AG20443 (cell line): Measurements from ENCODE around the gene LAD1.

ENCODE experiments used
- DNase-seq: peaks from one replicate; pipeline ENCODE4 v3.0.0; 2012; ENCODE audit warnings: low spot score, mixed read lengths

Gene LAD1

DNA sequence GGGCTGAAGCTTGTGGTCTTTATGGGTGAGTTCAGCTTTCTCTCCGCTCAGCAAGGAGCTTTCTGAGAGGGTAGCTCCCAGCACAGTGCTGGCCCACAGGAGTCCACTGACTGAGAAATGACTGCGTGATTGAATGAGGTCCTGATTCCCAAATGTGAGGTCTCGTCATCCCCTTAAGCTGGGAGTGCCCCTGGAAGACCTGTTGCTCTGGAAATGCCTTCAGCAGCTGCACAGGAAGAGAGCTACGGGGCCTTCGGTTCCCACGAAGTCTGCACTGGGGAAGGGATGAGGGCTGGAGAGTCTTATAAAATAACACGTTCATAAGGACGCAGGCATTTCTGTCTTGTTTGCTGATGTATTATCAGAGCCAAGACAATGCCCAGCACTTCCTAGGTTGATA, 35.7 kb downstream of the LAD1 start:
- no peak for DNase-seq

DNA sequence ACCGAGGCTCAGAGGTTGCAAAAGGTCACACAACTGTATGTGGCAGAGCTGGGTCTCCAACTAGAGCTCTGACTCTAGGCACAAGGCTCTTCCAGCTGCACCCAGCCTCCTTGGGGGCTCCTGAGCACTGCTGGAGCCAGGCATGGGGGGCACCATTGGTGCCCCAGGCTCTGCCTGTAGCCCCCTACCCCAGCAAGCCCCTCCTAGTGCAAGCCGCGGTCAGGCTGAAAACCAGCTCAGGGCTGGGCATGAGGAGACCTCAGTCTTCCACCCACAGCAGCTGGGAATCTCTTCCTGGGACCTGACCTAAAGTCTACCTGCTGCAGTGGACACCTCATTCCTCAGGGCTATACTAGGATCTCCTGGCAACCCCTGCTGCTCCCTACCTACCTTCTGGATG, 36.2 kb downstream of the LAD1 start:
- no peak for DNase-seq

DNA sequence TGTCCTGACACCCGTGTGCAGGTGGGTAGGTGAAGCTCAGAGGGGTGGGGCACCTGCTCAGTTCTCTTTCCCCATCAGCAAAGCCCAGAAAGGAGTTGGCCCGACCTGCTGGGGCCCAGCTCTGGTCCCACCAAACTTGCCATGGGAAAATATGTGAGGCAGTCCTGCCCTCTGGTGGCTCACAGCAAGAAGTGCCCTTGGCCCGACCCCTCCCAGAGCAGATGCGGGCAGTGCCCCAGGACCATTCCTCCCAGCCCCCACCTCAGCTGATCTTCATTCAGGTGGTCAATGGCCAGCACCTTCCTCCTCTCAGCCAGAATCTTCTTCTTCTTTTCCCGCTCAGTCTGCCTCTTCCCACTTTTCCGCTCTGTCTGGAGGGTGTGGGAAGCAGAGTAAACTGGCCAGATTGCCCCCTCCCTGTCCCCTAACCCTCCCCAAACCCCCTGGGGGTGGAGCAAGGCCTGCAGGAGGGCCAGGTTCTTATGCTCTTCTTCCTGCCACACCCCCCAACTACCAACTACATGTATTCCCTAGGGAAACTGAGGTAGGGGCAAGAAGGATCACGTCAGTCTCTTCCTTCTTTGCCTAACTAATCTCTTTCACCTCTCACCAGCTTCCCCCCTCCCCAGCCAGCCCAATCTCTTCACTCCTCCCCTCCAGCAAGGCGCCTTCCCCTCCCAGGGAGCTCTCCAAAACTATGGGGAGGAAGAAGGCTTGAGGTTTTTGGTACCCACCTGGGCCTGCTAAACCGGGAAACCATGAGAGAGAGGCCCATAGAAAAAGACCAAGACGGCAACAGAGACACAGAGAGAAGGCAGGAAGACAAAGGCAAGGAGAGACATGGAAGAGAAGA, 37.2 kb downstream of the LAD1 start:
- peak; percentile 92 for DNase-seq

DNA sequence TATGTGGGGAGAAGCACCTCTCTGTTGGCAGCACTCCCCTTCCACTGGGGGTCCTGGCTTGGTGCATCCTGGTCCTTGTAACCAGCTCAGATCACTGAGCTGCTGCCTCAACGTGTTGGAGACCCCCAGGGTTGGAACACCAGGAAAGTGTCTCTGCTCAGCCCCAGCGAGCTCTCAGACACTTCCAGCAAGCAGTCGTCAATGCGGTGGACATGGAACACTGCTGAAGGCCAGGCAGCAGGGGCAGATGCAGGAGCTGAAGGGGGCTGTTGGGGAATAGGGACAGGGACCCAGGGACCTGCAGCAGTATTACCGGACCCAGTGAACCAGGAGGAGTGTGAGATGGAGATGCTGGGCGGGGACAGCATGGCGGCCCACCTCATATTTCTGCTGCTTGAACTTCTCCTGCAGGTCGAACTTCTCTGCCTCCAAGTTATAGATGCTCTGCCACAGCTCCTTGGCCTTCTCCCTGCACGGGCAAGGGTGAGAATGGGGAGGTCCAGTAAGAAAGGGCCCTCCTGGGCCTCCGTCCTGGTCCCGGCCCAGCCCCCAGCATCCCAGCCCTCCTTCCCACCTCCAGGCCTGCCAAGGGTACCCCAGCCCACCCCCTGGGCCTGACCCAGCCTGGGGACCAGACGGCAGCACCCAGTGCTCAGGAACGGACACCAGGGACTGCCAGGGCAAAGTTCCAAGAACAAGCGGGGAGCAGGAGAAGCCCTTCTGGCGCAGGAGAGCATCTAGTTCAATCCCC, 38.0 kb downstream of the LAD1 start:
- no peak for DNase-seq

DNA sequence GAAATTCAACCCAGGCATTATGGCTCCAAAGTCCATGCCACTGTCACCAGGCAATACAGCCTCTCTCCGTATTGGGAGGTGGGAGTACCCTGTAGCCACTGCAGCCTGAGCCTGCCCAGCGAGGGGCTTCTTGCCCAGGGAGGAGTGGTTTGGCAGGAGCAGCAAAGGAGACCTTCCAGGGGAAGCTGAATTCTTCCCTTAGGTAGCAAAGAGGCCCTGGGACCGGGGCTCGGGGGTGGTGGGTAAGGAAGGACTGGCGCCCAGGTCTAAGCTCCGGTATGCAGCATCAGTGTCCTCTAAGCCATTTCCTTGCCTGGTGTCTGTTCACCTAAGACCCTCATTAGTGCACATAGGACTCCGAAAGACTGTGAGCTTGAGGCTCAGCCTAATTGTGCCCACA, 38.6 kb downstream of the LAD1 start:
- no peak for DNase-seq

DNA sequence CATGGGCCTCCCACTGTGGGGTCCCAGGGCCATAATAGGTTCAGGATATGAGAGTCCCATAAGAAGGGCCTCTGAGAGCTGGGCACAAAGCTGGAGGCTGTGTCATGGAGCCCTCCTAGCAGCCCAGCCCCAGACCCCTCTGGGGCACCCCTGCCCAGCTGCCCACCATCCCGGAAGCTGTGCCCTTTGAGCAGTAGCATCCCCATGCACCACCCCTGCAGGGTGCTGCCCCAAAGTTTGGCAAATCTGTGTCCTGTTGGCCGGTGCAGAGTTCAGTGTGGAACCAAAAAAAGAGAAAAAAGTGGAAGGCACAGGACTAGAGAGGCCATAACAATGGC, 39.3 kb downstream of the LAD1 start:
- DNase-seq = no peak

DNA sequence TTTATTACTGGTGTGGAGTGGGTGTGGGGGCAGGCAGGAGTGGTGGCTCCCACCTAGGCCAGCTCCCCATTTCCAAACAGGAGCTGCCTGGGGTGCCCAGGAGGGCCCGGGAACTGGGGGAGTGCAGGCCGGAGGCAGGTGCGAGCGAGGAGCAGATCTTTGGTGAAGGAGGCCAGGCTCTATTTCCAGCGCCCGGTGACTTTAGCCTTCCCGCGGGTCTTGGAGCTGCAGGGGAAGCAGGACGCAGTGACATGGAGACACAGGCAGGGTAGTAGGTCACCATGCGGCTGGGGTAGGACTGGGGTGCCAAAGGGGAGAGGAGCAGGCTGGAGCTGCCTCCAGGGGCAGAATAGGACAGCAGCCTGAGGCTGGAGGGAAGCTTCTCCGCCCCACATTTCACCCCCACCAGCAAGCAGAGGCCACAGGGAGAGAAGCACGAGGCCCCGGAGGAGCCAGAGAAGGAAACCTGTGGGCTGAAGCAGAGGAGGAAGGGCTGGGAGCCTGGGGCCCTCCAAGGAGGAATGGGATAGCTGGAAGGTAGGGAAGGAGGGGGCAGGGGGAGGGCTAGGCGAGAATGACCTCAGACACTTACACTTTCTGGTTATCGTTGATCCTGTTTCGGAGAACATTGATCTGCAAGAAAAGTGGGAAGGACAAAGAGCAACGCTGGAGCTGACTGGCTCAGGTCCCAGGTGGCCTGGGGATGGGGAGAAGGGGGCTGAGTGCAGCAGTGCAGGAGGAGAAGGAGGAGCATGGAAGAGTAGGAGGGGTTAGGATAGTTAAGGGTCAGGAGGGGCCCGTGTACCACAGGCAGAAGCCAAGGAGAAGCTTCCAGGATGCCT, 39.9 kb downstream of the LAD1 start:
- DNase-seq = no peak

DNA sequence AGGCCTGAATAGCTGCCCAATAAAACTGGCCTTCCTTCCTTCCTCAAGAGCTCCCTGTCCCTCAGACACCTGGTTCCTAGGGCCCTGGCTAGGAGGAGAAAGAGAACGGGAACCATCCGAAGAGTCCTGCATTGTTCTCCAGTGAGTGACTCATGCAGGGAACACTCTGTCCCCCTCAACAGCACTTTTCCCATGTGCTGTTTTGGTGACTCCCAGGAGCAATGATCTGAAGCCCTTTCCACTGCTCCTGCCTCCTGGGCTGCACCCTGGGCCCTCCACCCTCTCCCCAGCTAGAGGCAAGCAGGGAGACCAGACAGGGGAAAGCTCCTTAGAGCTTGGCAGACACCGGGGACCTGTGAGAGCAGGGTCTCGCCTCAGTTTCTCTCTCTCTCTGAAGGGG, 40.5 kb downstream of the LAD1 start:
- peak; percentile 44 for DNase-seq

DNA sequence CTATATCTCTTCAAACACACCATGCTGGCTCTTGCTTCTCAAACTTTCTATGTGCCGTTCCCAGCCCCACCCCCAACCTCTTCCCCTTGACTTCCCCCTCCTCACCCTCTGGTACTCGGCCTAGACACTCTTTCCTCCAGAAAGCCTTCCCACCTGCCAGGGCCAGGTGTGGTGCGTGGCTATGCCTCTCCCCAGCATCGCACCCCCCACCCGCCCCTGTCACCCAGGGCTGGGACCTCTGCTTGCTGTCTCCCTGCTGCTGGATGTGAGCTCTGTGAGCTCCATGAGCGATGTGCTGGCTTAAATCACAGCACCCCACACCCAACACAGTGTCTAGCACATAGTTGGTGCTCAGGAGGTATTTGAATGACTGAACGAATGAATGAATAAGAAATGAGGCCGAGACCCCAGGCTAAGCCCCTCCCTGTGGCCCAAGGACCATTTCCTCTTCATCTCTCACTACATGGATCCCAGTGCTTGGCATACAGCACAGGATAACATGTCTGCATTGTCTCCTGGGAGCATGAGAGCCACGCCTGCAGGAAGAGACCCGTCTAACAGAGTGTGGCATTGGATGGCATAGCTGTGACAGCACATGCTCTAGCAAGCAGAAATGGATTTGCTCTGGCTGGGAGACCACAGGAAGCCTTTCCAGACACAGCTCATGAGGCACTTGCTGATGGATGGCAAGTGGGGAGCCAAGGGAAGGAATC, 41.3 kb downstream of the LAD1 start:
- no peak for DNase-seq

DNA sequence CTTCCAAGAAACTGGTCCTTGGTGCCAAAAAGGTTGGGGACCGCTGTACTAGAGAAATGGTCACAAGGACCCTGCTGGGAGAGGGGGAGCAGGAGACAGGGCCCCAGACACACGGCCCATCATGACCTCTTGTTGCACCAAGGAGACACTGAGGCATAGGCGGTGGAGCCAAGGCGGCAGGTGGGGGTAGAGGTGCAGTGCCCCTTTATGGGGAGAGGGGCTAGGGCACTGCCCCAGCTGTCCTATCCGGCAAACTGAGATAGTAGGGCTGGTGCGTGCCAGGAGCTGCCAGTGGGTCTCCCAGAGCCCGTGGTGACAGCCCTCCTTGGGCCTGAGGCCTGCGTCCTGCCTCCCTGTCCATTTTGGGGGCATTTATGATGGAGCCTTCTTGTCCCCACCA, 41.9 kb downstream of the LAD1 start:
- DNase-seq = no peak

DNA sequence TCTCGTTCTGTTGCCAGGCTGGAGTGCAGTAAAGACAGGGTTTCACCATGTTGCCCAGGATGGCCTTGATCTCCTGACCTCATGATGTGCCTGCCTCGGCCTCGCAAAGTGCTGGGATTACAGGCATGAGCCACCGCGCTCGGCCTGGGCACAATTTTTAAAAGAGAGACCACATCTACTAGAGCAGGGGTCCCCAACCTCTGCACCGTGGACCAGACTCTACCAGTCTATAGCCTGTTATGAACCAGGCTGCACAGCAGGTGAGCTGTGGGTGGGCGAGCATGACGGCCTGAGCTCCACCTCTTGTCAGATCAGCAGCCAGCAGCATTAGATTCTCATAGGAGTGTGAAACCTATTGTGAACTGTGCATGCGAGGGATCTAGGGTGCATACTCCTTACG, 42.4 kb downstream of the LAD1 start:
- no peak for DNase-seq

DNA sequence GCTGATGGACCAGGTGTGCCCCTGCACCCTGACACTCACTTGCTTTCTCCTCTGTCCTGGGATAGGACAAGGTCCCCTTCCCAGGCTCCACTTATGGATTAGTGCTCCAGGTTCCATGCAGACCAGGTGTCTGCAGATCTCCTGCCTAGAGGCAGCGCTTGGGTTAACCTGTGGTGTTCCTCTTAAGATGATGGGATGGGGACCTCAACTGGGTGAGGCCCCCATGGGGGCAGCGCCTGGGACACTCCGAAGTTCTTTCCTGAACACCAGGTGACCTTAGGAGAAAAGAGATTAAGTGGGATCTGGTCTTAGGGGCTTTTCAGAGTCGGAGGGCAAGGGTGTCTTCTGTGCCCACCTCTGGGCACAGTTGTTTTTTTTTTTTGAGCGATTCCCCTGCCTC, 42.9 kb downstream of the LAD1 start:
- DNase-seq = no peak

DNA sequence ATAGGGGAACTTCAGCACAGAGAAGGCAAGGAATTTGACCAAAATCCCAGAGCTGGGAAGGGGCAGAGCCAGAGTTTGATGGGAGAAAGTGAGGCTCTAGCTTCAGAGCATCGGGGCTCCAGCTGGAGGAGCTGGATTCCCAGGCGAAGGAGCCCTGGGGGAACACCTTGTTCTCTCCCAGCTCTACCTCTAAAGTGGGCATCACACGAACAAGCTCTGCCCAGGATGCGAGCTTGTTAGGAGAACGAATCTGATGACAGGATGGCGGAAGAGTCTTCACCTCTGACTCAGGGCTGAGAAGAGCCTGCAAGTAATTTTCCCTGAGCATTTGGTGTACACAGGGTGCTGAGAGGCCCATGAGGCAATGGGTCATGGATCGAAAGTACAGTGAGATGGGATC, 43.7 kb downstream of the LAD1 start:
- no peak for DNase-seq

DNA sequence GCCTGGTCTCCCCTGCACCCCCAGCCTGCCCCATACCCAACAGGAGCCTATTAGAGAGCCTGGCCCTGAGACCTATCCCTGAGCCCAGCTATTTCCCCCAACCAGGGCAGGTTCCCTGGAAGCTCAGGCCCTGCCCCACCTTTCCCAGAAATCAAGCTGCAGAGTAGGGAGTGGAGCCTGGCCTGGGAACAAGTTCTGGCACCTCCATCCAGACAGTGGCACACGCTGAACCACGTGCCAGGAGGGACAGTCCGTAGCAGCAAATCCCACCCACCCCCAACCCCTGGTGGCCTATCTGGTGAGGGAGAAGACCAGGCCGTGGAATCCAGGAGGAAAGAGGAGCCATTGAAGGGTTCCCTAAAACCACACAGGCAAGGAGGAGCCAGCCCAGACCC, 44.2 kb downstream of the LAD1 start:
- DNase-seq = no peak

DNA sequence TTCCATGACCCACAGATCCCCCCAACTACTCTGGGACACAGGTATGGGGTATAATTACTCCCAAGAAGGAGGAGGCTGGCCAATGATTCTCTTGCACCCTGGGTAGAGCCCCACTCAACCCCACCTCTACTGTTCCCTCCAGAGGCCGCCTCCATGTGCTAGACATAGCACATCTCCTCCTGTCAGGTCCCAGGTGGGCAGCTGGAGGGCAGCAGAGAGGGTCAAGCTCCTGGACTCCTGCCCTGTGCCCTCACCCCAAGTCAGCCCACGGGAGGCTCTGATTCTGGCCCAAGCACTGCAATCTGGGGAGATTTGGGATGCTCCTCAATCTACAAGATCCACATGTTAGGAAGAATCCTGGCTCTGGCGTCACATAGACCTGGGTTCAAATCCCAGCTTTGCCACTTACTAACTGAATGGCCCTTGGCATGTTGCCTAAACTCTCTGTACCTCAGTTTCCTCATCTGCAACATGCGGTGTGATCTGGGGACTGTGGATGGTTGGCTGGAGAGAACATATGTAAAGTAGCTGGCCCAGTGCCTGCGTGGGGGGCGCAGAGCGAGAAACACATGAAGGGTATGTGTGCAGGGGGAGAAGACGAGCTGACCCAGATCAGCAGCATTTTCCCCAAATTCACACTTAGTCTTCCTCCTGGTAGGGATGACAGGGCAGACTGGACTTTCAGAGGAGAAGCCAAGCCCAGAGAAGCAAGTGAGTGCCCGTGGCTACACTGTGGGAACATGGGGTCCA, 44.8 kb downstream of the LAD1 start:
- no peak for DNase-seq

DNA sequence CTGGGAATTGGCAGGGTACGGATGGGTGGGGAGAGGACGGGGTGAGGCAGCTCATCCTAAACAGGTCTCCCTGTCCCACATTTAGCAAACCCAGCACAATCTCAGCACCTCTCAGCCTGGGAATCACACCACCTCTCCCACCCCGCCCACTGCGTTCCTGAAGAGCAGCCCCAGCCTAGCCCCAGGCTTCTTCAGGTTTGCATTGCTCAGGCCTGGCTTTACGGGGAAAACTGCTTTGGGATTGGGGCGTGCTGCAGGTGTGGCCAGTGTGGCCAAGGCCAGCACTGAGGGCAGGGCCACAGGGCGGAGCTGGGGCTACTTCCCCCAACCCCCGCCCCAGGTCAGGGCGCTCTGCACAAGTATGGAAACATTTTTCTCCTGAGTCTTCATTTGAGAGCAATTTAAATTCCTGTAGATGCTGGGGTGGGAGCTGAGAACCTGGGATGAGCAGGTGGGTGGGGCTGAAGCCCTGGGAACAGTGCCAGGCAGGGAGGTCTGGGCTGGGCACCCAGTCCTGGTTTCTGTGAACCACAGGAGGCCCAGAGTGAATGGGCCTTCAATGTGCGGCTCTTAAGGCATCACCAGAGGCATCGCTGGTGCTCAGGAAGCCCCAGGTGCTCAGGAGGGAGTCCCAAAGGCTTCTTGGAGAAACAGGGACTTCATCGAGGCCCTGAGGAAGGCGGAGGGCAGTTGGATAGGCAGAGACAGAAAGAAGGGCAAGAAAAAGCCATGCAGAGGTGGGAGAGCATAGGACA, 45.8 kb downstream of the LAD1 start:
- no peak for DNase-seq

DNA sequence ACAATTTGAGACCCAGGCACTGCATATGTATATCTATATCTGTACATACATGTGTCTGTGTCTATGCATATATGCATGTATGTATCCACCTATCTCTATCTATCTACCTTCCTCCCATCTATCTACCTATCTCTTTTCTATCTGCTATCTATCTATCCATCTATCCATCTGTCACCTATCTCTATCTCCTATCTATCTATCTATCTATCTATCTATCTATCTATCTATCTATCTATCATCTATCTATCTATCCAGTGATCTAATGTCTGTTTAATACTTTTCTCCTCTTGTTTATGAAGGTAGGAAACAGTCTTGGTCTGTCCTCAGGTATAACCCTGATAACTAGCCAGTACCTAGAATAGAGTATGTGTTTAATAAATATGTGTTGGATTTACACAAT, 47.5 kb downstream of the LAD1 start:
- no peak for DNase-seq

DNA sequence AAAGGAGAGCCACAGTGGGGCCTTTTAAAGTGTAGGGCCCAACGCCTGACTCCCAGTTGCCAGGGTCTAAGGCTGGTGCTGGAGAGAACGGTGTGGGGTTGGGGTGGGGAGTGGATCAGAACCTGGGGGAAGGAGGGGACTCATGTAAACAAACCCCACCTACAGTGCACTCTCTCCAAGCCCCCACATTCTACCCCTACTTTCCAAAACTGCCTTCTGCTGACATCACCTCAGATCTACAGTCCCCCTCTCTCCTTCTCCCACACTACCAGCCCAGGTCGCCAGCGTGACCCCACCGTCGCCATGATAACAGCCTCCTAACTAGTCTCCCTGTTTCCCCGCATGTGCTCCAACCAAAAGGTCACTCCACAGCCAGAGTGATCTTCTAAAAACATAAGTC, 48.2 kb downstream of the LAD1 start:
- DNase-seq = no peak

DNA sequence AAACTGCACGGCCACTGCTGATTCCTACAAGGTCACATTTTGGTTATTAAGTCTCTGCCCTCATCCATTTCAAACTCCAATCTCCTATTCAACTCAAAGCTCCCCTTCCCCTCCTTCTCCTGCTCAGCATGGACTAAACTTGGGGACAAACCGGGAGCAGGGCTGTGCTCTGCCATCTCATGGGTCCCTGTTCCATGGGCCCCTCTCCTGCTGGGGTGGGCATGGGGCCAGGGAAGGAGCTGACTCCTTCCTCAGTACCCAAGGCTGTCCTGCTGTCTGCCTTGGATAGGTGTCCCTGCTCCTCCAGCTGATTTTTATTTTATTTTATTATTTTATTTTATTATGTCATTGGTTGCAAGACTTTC, 48.8 kb downstream of the LAD1 start:
- DNase-seq = no peak

DNA sequence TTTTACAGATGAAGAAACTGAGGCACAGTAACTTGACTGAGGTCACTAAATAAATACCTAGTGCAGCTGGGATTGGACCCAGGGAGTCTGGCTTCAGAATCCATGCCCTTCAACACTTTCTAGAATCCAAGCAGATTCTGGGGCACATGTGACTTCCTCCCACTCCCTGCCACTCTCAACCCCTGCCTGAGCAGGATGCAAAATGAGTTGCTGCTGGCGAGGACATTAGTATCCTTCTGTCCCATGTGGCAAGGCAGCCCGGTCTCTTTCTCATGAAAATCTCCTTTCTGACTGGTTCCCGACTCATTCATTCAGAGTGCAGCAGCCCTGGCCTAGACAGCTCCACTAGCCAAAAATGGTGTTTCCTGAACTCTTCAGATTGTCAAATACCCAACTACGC, 50.0 kb downstream of the LAD1 start:
- no peak for DNase-seq

DNA sequence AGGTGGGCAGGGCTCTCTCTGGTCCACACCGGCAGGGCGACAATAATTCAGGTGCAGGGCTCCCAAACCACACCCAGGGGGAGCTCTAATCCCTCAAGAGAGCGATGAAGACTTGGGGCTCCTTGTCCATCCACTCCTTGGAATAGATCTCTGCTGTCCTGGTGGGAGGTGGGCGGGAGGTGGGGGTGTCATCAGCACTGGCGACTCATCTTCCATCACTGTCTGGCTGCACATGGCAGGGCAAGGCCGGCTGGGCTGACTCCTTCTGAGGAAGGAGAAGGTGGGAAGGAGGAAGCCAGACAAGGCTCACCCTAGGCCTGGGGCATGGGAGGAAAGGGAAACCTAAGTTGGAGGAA, 50.9 kb downstream of the LAD1 start:
- DNase-seq = peak; percentile 82
